Urinary bladder (tissue), 4 donors: ENCODE results near the gene EBPL. TPM values are rescaled to one million over a fixed set of nuclear protein-coding genes. Genes with fewer than 3 reads are reported as not detected.

Experiments used
- DNase-seq: peaks from one replicate; pipeline ENCODE4 v3.0.0-alpha.2; 2015; ENCODE audit errors: extremely low spot score
- H3K27ac ChIP-seq: one replicate; pipeline ENCODE4 v1.5.1; 2013; ENCODE audit warnings: low read depth, mild to moderate bottlenecking, moderate library complexity
- H3K36me3 ChIP-seq: one replicate; pipeline ENCODE4 v1.6.1; 2013; ENCODE audit warnings: mild to moderate bottlenecking, moderate library complexity; ENCODE audit not compliant: insufficient read depth
- H3K4me1 ChIP-seq: one replicate; pipeline ENCODE4 v1.6.1; 2013; ENCODE audit warnings: mild to moderate bottlenecking, moderate library complexity; ENCODE audit not compliant: insufficient read depth
- H3K4me3 ChIP-seq: one replicate; pipeline ENCODE4 v1.5.1; 2013; ENCODE audit warnings: low read depth, low read length
- WGBS: extraction: QIAGEN DNeasy Blood & Tissue Kit; methylation state at CpG from one replicate; pipeline ENCODE4 v1.1.7; 2013; 5-methylcytosine and 5-hydroxymethylcytosine counted together
- polyA plus RNA-seq: library from polyadenylated mRNA; stranded (reverse); fragments of 200-250 nt; gene quantifications from one replicate; pipeline ENCODE4 v1.2.3, GENCODE V29; 2013
- total RNA-seq: library from RNA; depleted of rRNA; stranded (reverse); fragments of >200 nt; gene quantifications from one replicate; pipeline ENCODE4 v1.2.3, GENCODE V29; 2014
- donor health status: healthy with polysubstance abuse.
- donor health status: healthy.

Gene EBPL
- total and polyA plus RNA-seq, 2 donors, result 38.2 to 54.5 TPM

GRCh38 chr13:49654011-49654410 is 37.3 kb downstream of the EBPL start:
- 73% methylated on average over 3 of the region's 3 CpGs for WGBS
- DNase-seq, result no peak
- Histone ChIP-seq H3K4me1 (no peaks in the 10 kb centered on the region), H3K4me3 (no peak overlapping the region), H3K36me3 (no peaks in the 10 kb centered on the region), H3K27ac (no peak overlapping the region)

DNA sequence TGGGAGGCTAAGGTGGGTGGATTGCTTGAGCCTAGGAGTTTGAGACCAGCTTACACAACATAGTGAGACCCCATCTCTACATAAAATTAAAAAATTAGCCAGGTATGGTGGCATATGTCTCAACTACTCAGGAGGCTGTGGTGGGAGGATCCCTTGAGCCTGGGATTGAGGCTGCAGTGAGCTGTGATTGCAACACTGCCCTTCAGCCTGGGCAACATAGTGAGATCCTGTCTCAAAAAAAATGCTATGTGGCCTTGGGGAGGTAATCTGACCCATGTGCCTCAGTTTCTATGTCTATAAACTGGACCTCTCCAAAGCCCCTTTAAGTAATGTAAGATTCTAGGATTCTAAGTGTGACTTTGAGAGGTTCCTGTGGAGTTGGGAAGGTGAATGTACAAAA is 37.8 kb downstream of the EBPL start:
- no peaks in the 10 kb centered on the region for H3K4me1 ChIP-seq
- no peak overlapping the region for H3K27ac ChIP-seq
- DNase-seq, result no peak

DNA sequence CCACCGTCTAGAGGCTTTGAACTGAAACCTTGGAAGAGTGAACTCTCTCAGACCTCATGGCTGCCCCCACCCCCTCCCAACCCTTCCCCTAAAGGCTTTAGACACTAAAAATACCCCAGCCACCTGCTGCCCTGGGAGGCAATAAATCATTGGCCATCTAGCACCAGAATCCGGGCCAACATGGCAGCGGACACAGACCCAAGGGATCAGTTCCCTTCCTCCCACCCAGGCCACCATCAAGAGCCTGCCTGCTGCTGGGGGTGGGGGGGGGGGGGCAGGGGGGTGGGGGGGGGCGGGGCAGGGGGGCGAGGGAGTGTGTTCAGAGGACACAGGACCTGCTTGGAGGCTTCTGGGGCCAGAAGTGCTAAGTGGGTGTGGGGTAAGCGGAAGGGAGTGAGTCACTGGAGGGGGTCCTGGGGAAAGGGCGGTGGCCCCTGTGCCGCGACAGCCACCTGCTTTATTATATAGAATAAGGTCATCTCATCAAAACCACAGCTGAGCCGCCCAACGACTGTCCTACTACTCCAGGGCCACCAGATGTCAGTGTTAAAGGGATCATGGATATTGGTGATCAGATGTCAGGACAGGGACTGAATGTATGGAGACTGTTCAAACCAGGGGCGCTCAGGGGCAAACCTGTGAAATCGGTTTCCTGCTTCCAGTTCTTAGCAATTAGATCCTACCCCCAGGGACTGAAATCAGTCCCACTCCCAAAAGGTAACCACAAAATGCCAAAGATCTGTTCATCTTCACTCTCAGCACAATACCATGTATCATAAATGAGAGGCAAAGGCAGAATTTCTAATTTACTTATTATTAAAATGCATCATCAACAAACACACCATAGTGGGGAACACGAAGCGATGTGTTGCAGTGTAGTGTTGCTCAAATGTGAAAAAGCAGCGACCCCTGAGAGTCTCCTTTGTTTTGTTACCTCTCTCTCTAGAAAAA is 38.7 kb downstream of the EBPL start:
- no peak overlapping the region for H3K27ac ChIP-seq
- no peak for DNase-seq
- WGBS, result 42% methylated on average over 16 of the region's 16 CpGs
- no peak overlapping the region for H3K4me3 ChIP-seq
- H3K4me1 ChIP-seq, result no peaks in the 10 kb centered on the region
- no peaks in the 10 kb centered on the region for H3K36me3 ChIP-seq

More for the DNA sequence above, 37.8 kb downstream of the EBPL start:
- H3K36me3 ChIP-seq, result no peaks in the 10 kb centered on the region
- no peak overlapping the region for H3K4me3 ChIP-seq

DNA sequence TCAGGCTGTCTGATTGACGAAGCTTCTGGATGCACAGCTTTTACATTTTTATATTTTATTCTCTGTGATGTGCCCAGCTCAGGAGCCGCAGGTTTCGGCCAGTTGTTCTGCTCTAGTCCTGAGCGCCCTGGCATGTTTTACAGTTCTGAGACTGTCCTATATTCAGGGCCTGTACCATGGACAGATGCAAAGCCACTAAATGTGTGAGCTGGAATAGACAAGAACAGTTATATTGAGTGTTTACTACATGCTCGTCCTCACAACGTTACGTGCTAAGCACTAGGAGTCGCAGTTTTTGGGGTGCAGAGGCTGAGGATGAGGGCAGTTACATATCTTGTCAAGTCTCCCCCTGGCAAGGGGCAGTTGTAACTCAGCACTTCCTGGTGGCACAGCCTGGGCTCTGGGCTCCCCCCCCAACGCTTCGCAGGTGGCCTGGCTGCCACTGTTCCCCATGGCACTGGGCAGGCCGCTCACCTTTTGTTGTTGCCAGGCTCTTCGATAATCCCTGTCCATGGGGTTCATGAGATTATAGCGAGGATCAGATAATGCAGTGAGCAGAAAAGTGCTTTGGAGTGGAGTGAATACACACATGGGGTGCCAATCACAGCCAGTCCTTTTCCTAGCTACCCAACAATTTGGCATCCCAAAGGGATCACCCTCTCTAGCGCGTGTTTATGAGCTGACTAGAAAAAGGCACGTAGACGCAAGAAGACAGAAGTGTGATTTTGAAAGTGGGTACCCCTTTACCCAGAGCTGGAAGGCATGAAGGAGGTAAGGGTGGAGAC is 39.5 kb downstream of the EBPL start:
- H3K27ac ChIP-seq, result no peak overlapping the region
- H3K4me3 ChIP-seq, result no peak overlapping the region
- WGBS, result 82% methylated on average over 17 of the region's 17 CpGs
- no peaks in the 10 kb centered on the region for H3K4me1 ChIP-seq
- no peaks in the 10 kb centered on the region for H3K36me3 ChIP-seq
- DNase-seq, result no peak

DNA sequence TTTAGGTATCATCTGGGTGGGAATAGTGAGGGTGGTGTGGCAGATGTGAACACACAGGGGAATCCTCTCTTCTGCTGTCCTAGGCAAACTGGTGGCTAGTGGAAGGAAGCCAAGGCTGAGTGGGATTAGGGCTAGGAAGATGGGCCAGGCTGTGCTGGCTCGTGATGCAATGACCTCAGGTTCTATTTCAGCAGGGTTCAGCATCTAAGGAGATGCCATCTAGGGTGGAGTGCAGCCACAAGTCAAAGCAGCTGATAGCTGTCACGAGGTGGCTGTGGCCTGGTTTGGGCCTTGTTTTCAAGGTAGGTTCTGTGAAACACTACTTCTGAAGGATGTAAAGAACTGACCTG is 41.3 kb downstream of the EBPL start:
- WGBS, result 56% methylated on average over 2 of the region's 2 CpGs
- no peak overlapping the region for H3K27ac ChIP-seq
- no peaks in the 10 kb centered on the region for H3K4me1 ChIP-seq
- no peak overlapping the region for H3K4me3 ChIP-seq
- H3K36me3 ChIP-seq, result no peaks in the 10 kb centered on the region
- DNase-seq, result no peak

- Histone ChIP-seq H3K4me1 (no peaks in the 10 kb centered on the region), H3K4me3 (no peak overlapping the region), H3K36me3 (no peaks in the 10 kb centered on the region), H3K27ac (no peak overlapping the region)
- WGBS, result 54% methylated on average over 5 of the region's 5 CpGs
- no peak for DNase-seq
These were observed 41.9 kb downstream of the EBPL start for GRCh38 chr13:49649244-49649962.

- 93% methylated on average over 4 of the region's 4 CpGs for WGBS
- H3K4me1 ChIP-seq, result no peaks in the 10 kb centered on the region
- no peak overlapping the region for H3K27ac ChIP-seq
- H3K36me3 ChIP-seq, result no peaks in the 10 kb centered on the region
- no peak for DNase-seq
- no peak overlapping the region for H3K4me3 ChIP-seq
These were observed 44.6 kb downstream of the EBPL start for GRCh38 chr13:49646688-49647087.

GRCh38 chr13:49645451-49645850 is 45.8 kb downstream of the EBPL start:
- H3K4me1 ChIP-seq, result no peaks in the 10 kb centered on the region
- H3K27ac ChIP-seq, result no peak overlapping the region
- H3K36me3 ChIP-seq, result no peaks in the 10 kb centered on the region
- 81% methylated on average over 13 of the region's 13 CpGs for WGBS
- H3K4me3 ChIP-seq, result no peak overlapping the region
- no peak for DNase-seq

DNA sequence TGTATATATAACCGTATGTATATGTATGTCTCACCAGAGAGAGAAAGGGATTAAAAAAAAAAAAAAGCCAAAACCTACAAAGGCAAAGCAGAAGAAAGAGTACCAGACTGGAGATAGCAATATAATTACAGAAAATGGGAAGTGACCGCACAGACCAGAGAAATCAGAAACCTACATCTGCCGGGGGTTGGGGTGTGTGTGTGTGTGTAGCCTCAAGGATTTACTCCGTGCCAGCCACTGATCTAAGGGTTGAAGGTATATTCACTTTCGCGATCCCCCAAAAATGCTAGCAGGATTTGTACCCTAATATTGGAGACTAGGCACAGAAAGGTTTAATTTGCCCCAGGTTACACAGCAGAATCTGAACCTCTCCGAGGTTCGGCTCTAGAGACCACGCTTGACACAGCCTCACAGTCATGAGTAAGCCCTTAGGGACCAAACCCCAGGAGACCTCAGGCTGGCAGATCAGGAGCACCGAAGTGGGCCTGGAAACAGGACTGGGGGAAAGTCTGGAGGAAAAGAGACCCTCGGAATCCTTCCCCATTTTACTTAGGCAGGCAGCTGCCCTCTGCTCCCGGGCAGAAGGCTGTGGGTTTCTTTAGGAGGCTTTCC is 48.1 kb downstream of the EBPL start:
- H3K4me1 ChIP-seq, result no peaks in the 10 kb centered on the region
- 89% methylated on average over 12 of the region's 12 CpGs for WGBS
- no peak overlapping the region for H3K27ac ChIP-seq
- H3K36me3 ChIP-seq, result no peaks in the 10 kb centered on the region
- H3K4me3 ChIP-seq, result no peak overlapping the region
- no peak for DNase-seq

DNA sequence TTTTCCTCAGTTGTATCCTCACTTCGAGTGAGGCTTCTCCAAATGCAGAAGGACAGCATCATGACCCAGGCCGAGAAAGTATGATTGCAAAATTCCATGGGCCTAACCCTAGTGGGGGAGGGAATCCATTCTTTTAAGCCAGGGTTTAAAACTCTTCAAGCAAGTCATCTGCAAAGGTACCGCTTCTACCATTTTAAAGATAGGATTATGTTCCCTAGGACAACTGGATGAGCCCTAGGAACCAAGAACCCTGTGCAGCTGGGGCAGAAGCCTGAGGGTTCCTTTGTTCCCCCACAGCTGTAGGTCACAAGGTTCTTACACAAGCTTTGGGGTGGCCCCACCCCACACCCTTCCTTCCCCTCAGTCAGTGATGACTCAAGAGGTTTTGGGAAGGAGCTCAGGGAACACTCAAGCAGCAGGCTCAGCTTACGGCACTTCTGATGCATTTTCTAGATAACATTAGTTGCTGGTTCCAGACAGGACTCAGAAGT is 49.4 kb downstream of the EBPL start:
- DNase-seq, result no peak
- H3K4me1 ChIP-seq, result no peaks in the 10 kb centered on the region
- WGBS, result 78% methylated on average over 4 of the region's 4 CpGs
- no peak overlapping the region for H3K27ac ChIP-seq
- H3K36me3 ChIP-seq, result no peaks in the 10 kb centered on the region
- no peak overlapping the region for H3K4me3 ChIP-seq

DNA sequence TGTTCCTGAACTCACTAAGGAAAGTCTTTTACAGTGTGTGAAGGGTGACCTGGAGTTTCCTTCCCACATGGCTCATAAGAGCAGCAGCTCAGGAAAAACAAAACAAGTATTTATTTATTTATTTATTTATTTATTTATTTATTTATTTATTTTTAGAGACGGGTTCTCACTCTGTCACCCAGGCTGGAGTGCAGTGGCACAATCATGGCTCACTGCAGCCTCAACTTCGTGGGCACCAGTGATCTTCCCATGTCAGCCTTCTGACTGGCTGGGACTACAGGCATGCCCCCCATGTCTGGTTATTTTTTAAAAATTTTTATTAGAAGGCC is 52.6 kb downstream of the EBPL start:
- H3K27ac ChIP-seq, result no peak overlapping the region
- 93% methylated on average over 2 of the region's 2 CpGs for WGBS
- no peaks in the 10 kb centered on the region for H3K36me3 ChIP-seq
- no peaks in the 10 kb centered on the region for H3K4me1 ChIP-seq
- no peak overlapping the region for H3K4me3 ChIP-seq
- no peak for DNase-seq

DNA sequence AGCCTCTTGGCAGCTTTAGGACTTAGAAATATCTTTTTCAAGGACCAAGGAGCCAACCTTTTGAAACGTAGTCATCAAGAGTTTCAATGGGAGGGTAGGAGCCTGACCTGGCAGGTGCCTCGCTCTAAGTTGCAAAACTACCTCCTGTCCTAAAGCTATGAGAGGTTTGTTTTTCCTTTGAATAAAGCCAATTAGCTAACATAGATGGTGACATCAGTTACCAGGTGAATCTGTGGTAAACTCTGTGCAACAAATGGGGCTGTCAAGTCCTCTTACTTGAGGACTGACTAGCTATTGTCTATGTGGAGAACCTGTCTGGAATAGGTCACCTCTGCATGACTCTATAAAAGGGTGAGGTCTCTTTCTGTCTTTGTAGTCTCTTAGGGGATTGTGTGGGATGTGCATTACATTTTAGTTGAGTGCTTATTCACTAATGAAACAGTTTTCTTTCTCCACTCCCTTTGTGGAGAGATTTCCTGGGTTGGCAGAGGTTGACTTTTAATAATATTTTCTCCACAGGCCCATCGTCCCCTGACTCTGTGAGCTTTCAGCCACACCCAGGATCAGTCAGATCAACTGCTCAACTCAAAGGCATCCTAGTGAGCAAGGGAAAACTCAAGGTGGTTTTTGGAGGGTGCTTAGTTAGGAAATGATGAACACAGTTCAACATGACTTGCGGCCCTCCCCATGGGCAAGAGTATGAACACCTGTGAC is 53.1 kb downstream of the EBPL start:
- Histone ChIP-seq H3K36me3 (no peaks in the 10 kb centered on the region), H3K4me3 (no peak overlapping the region), H3K27ac (no peak overlapping the region), H3K4me1 (no peaks in the 10 kb centered on the region)
- DNase-seq, result no peak
- 83% methylated on average over 4 of the region's 4 CpGs for WGBS

DNA sequence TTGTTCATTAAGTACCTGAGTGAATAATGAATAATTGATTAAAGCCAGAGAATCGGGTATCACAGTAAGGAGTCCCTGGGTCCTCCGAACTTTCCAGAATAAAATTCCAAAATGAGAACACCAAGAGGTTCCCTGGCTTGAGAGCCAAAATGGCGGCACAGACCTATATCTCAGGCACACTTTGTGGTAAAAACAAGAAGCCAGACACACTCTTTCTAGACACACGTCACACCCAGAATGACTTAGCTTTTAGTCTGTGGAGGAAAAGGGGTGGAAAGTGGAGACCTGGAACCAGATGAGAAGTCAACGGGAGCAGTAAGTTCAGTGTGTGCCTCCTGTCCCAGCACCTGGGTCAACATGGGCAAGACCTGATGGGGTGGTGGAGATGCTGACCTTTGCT is 54.6 kb downstream of the EBPL start:
- Histone ChIP-seq H3K4me1 (no peaks in the 10 kb centered on the region), H3K36me3 (no peaks in the 10 kb centered on the region), H3K4me3 (no peak overlapping the region), H3K27ac (no peak overlapping the region)
- WGBS, result 97% methylated on average over 5 of the region's 5 CpGs
- DNase-seq, result no peak
